Mesenteric fat pad (tissue), 1 donor: ENCODE data around the gene GPR15LG. TPM values are rescaled to one million over a fixed set of nuclear protein-coding genes. Genes with fewer than 3 reads are reported as not detected.

ENCODE experiments used
- DNase-seq: peaks from one replicate; pipeline ENCODE4 v3.0.0-alpha.2; 2020; ENCODE audit warnings: low spot score
- total RNA-seq: library from RNA; stranded (reverse); fragmentation: NEBNext Ultra II Directional; extraction: Animal tissue kit (Norgen Biotek cat#: 25700); gene quantifications from one replicate; pipeline ENCODE4 v1.2.1, GENCODE V29; 2021
- donor health status: DM: yes; HTN: yes; CAD: no.

Gene GPR15LG
- total RNA-seq, 1 donor from 2014 or later = not detected

GRCh38 chr10:84193327-84193726 is 19.7 kb downstream of the GPR15LG start:
- DNase-seq = no peak

- no peak for DNase-seq
Measured at GRCh38 chr10:84193846-84194423, 20.3 kb downstream of the GPR15LG start.

- no peak for DNase-seq
Measured at GRCh38 chr10:84194424-84195043, 20.9 kb downstream of the GPR15LG start, which contains the start of gene CDHR1. Gene CDHR1, plus strand, starts transcription at chr10:84194537. Its CDS starts 224 bp downstream, at chr10:84194761.

- no peak for DNase-seq
Measured at GRCh38 chr10:84195044-84195830, 21.6 kb downstream of the GPR15LG start.

- DNase-seq = no peak
Measured at GRCh38 chr10:84196083-84196482, 22.5 kb downstream of the GPR15LG start.

GRCh38 chr10:84196941-84197340 is 23.3 kb downstream of the GPR15LG start:
- no peak for DNase-seq

GRCh38 chr10:84197643-84198042 is 24.0 kb downstream of the GPR15LG start:
- no peak for DNase-seq

GRCh38 chr10:84198206-84198915 is 24.8 kb downstream of the GPR15LG start:
- DNase-seq = no peak

GRCh38 chr10:84200537-84201243 is 27.1 kb downstream of the GPR15LG start:
- DNase-seq = no peak

GRCh38 chr10:84201244-84201606 is 27.6 kb downstream of the GPR15LG start:
- no peak for DNase-seq

- no peak for DNase-seq
Measured at GRCh38 chr10:84201682-84202081, 28.1 kb downstream of the GPR15LG start.

GRCh38 chr10:84202349-84202748 is 28.7 kb downstream of the GPR15LG start:
- no peak for DNase-seq

- DNase-seq = peak; percentile 76
Measured at GRCh38 chr10:84204122-84204521, 30.5 kb downstream of the GPR15LG start.

- DNase-seq = peak; percentile 45
Measured at GRCh38 chr10:84204610-84205009, 31.0 kb downstream of the GPR15LG start.

GRCh38 chr10:84205049-84205852 is 31.6 kb downstream of the GPR15LG start:
- peak; percentile 72 for DNase-seq

GRCh38 chr10:84205853-84206525 is 32.4 kb downstream of the GPR15LG start:
- DNase-seq = peak; percentile 78

- DNase-seq = peak; percentile 68
Measured at GRCh38 chr10:84208023-84208422, 34.4 kb downstream of the GPR15LG start.

GRCh38 chr10:84211566-84211965 is 38.0 kb downstream of the GPR15LG start:
- DNase-seq = peak; percentile 79

- peak; percentile 67 for DNase-seq
Measured at GRCh38 chr10:84212014-84212413, 38.4 kb downstream of the GPR15LG start.

GRCh38 chr10:84213076-84213475 is 39.5 kb downstream of the GPR15LG start:
- peak; percentile 33 for DNase-seq
